Dendritic cell treated with granulocyte-macrophage colony-stimulating factor and Interleukin-4, amounts not matched to agents 40 ng/mL and 50 ng/mL, for 4 days (primary cell): ENCODE measurements around the gene WASF2.
A peak's percentile ranks its signal among the peaks of the same experiment; 100 is the strongest.
"Not testable (repeated sequence)": the region's sequence is repeated elsewhere in the genome, so short reads cannot be mapped to it uniquely, and the experiment has no call there.

Experiments
- H3K27ac Mint-ChIP-seq: one replicate; pipeline ENCODE4 v1.8.0; 2022; ENCODE audit warnings: mild to moderate bottlenecking, mixed read lengths
- H3K27me3 Mint-ChIP-seq: one replicate; pipeline ENCODE4 v1.8.0; 2022; ENCODE audit warnings: mild to moderate bottlenecking, mixed read lengths
- H3K36me3 Mint-ChIP-seq: one replicate; pipeline ENCODE4 v1.8.0; 2022; ENCODE audit warnings: low read depth, mixed read lengths
- H3K4me1 Mint-ChIP-seq: one replicate; pipeline ENCODE4 v1.8.0; 2022; ENCODE audit warnings: low read depth, mixed read lengths
- H3K4me3 Mint-ChIP-seq: one replicate; pipeline ENCODE4 v1.8.0; 2022; ENCODE audit warnings: mild to moderate bottlenecking, moderate library complexity, mixed read lengths
- H3K9me3 Mint-ChIP-seq: one replicate; pipeline ENCODE4 v1.8.0; 2022; ENCODE audit warnings: mixed read lengths
- intact Hi-C: fragments of 100-400 bp; cut with micrococcal nuclease; formaldehyde crosslinking; loops from one replicate; pipeline ENCODE4 v1.15.0; 2022

The WASF2 gene

GRCh38 chr1:27496604-27497155 is 6.7 kb upstream of the WASF2 start:
- intact Hi-C loops, result no loop called here
- no peaks in the 10 kb centered on the region for H3K9me3 Mint-ChIP-seq
- no peaks in the 10 kb centered on the region for H3K36me3 Mint-ChIP-seq
- peaks cover 8% of the 10 kb centered on the region for H3K27me3 Mint-ChIP-seq
- H3K27ac Mint-ChIP-seq, result no peak overlapping the region
- H3K4me3 Mint-ChIP-seq, result no peak overlapping the region
- peaks cover 18% of the 10 kb centered on the region for H3K4me1 Mint-ChIP-seq

GRCh38 chr1:27492796-27493195 is 2.8 kb upstream of the WASF2 start:
- no peaks in the 10 kb centered on the region for H3K9me3 Mint-ChIP-seq
- H3K4me1 Mint-ChIP-seq, result peaks cover 39% of the 10 kb centered on the region
- peaks cover 17% of the 10 kb centered on the region for H3K36me3 Mint-ChIP-seq
- intact Hi-C loops, result no loop called here
- H3K27ac Mint-ChIP-seq, result peak overlapping the region; percentile 61
- H3K4me3 Mint-ChIP-seq, result no peak overlapping the region
- H3K27me3 Mint-ChIP-seq, result peaks cover 5% of the 10 kb centered on the region

- Mint-ChIP-seq H3K4me1 (peaks cover 39% of the 10 kb centered on the region), H3K27me3 (peaks cover 5% of the 10 kb centered on the region), H3K36me3 (peaks cover 17% of the 10 kb centered on the region), H3K27ac (peak overlapping the region; percentile 61), H3K4me3 (no peak overlapping the region), H3K9me3 (no peaks in the 10 kb centered on the region)
- intact Hi-C loops, result no loop called here
Measured at GRCh38 chr1:27491748-27492700, 2.1 kb upstream of the WASF2 start.

- H3K9me3 Mint-ChIP-seq, result no peaks in the 10 kb centered on the region
- H3K36me3 Mint-ChIP-seq, result peaks cover 30% of the 10 kb centered on the region
- H3K4me1 Mint-ChIP-seq, result peaks cover 39% of the 10 kb centered on the region
- intact Hi-C loops, result loop anchor here (5.0 kb wide), 3 partner anchors 38 to 72 kb away; no protein-coding TSS in a partner anchor
- H3K27ac Mint-ChIP-seq, result peak overlapping the region; percentile 97
- H3K27me3 Mint-ChIP-seq, result no peaks in the 10 kb centered on the region
- H3K4me3 Mint-ChIP-seq, result peak overlapping the region; percentile 96
Measured at GRCh38 chr1:27489501-27489972, 430 bp downstream of the WASF2 start.

GRCh38 chr1:27487966-27488884 is 1.7 kb downstream of the WASF2 start:
- H3K4me3 Mint-ChIP-seq, result peak overlapping the region; percentile 96

GRCh38 chr1:27485363-27485762 is 4.6 kb downstream of the WASF2 start:
- no peaks in the 10 kb centered on the region for H3K9me3 Mint-ChIP-seq
- H3K27me3 Mint-ChIP-seq, result no peaks in the 10 kb centered on the region
- intact Hi-C loops, result loop anchor here (5.0 kb wide), 3 partner anchors 42 to 68 kb away; no protein-coding TSS in a partner anchor
- H3K36me3 Mint-ChIP-seq, result peaks cover 58% of the 10 kb centered on the region
- H3K4me3 Mint-ChIP-seq, result peak overlapping the region; percentile 39
- peaks cover 36% of the 10 kb centered on the region for H3K4me1 Mint-ChIP-seq
- no peak overlapping the region for H3K27ac Mint-ChIP-seq

More at GRCh38 chr1:27487966-27488884, 1.7 kb downstream of the WASF2 start:
- H3K27ac Mint-ChIP-seq, result peak overlapping the region; percentile 97
- no peaks in the 10 kb centered on the region for H3K27me3 Mint-ChIP-seq
- H3K9me3 Mint-ChIP-seq, result no peaks in the 10 kb centered on the region
- peaks cover 43% of the 10 kb centered on the region for H3K36me3 Mint-ChIP-seq
- H3K4me1 Mint-ChIP-seq, result peaks cover 45% of the 10 kb centered on the region
- intact Hi-C loops, result loop anchor here (5.0 kb wide), 3 partner anchors 39 to 71 kb away; no protein-coding TSS in a partner anchor

GRCh38 chr1:27483659-27484058 is 6.3 kb downstream of the WASF2 start:
- intact Hi-C loops, result no loop called here
- peaks cover 46% of the 10 kb centered on the region for H3K4me1 Mint-ChIP-seq
- no peak overlapping the region for H3K4me3 Mint-ChIP-seq
- H3K36me3 Mint-ChIP-seq, result peaks cover 56% of the 10 kb centered on the region
- no peak overlapping the region for H3K27ac Mint-ChIP-seq
- H3K9me3 Mint-ChIP-seq, result no peaks in the 10 kb centered on the region
- H3K27me3 Mint-ChIP-seq, result no peaks in the 10 kb centered on the region

- intact Hi-C loops, result no loop called here
- Mint-ChIP-seq H3K27ac (no peak overlapping the region), H3K36me3 (peaks cover 66% of the 10 kb centered on the region), H3K4me1 (peaks cover 48% of the 10 kb centered on the region), H3K27me3 (no peaks in the 10 kb centered on the region), H3K9me3 (no peaks in the 10 kb centered on the region), H3K4me3 (no peak overlapping the region)
Measured at GRCh38 chr1:27481994-27482620, 7.9 kb downstream of the WASF2 start.

GRCh38 chr1:27478098-27478497 is 11.9 kb downstream of the WASF2 start:
- intact Hi-C loops, result loop anchor here (5.0 kb wide), 1 partner anchor 46 kb away; no protein-coding TSS in a partner anchor
- Mint-ChIP-seq H3K27ac (peak overlapping the region; percentile 76), H3K36me3 (peaks cover 71% of the 10 kb centered on the region), H3K9me3 (no peaks in the 10 kb centered on the region), H3K4me1 (peaks cover 75% of the 10 kb centered on the region), H3K4me3 (no peak overlapping the region), H3K27me3 (no peaks in the 10 kb centered on the region)

GRCh38 chr1:27476237-27476636 is 13.7 kb downstream of the WASF2 start:
- intact Hi-C loops, result loop anchor here (5.0 kb wide), 1 partner anchor 44 kb away; no protein-coding TSS in a partner anchor

GRCh38 chr1:27475720-27476119 is 14.2 kb downstream of the WASF2 start:
- Mint-ChIP-seq H3K4me1 (peaks cover 88% of the 10 kb centered on the region), H3K27me3 (no peaks in the 10 kb centered on the region), H3K4me3 (no peak overlapping the region), H3K36me3 (peaks cover 65% of the 10 kb centered on the region), H3K9me3 (no peaks in the 10 kb centered on the region), H3K27ac (peak overlapping the region; percentile 37)
- intact Hi-C loops, result loop anchor here (5.0 kb wide), 1 partner anchor 43 kb away; no protein-coding TSS in a partner anchor

More at GRCh38 chr1:27476237-27476636, 13.7 kb downstream of the WASF2 start:
- Mint-ChIP-seq H3K36me3 (peaks cover 63% of the 10 kb centered on the region), H3K27ac (no peak overlapping the region), H3K9me3 (no peaks in the 10 kb centered on the region), H3K4me3 (no peak overlapping the region), H3K27me3 (no peaks in the 10 kb centered on the region), H3K4me1 (peaks cover 85% of the 10 kb centered on the region)

- Mint-ChIP-seq H3K4me3 (no peak overlapping the region), H3K27ac (peak overlapping the region; percentile 25), H3K36me3 (peaks cover 70% of the 10 kb centered on the region), H3K27me3 (no peaks in the 10 kb centered on the region), H3K4me1 (peaks cover 93% of the 10 kb centered on the region), H3K9me3 (no peaks in the 10 kb centered on the region)
- intact Hi-C loops, result no loop called here
Measured at GRCh38 chr1:27473755-27474154, 16.2 kb downstream of the WASF2 start.

- H3K9me3 Mint-ChIP-seq, intact Hi-C loops, H3K27me3 Mint-ChIP-seq, H3K4me3 Mint-ChIP-seq: not testable (repeated sequence)
- H3K27ac Mint-ChIP-seq, result peak overlapping the region; percentile 66
- peaks cover 95% of the 10 kb centered on the region for H3K4me1 Mint-ChIP-seq
- peaks cover 69% of the 10 kb centered on the region for H3K36me3 Mint-ChIP-seq
Measured at GRCh38 chr1:27472098-27472497, 17.9 kb downstream of the WASF2 start.
